Adrenal gland (tissue), 5 donors: ENCODE data around the gene KRTAP10-12.

Experiments used
- CTCF ChIP-seq, 6 experiments: fragments of 450-650 bp in 4 of 6; fragments of 200-600 bp in 2 of 6; sonication (generic) in 1 of 6; IDR thresholded peaks; 1 replicate in 5 of 6; 2 replicates in 1 of 6; pipeline versions ENCODE4 v1.5.1 to v1.8.0; 2016 to 2021; ENCODE audit warnings: antibody characterized with exemption in 6 of 6, mild to moderate bottlenecking in 2 of 6, moderate library complexity in 1 of 6
- POLR2A ChIP-seq, 2 donors: fragments of 450-650 bp; IDR thresholded peaks; one replicate each; pipeline ENCODE4 v1.6.1; 2017; ENCODE audit warnings: antibody characterized with exemption in 2 of 2, mild to moderate bottlenecking in 2 of 2, moderate library complexity in 1 of 2
- donor health status: DM: no; HTN: no; CAD: no.

GRCh38 chr21:44708213-44708865, 11.4 kb downstream of the KRTAP10-12 start:
- no peak for TF ChIP-seq CTCF (IDR thresholded peaks at IDR 0.05)
- no peak for TF ChIP-seq POLR2A (IDR thresholded peaks at IDR 0.05)
